ENCODE data around the gene CARMIL3.

CARMIL3 gene

GRCh38 chr14:24080888-24081738, 29.3 kb downstream of the CARMIL3 start:
- peak; percentile 85 for ATAC-seq
- TF ChIP-seq ESRRG (CRISPR knock-in tag; IDR thresholded peaks at IDR 0.05), result no peak
- TF ChIP-seq CSRNP3 (CRISPR knock-in tag; IDR thresholded peaks at IDR 0.05), result no peak
- no peak for TF ChIP-seq ISL1 (CRISPR knock-in tag; IDR thresholded peaks at IDR 0.05)
- no peak for TF ChIP-seq ARNTL (CRISPR knock-in tag; IDR thresholded peaks at IDR 0.05; ENCODE audit: borderline replicate concordance, low read depth)
- TF ChIP-seq TSHZ2 (CRISPR knock-in tag; IDR thresholded peaks at IDR 0.05), result no peak
- TF ChIP-seq OSR1 (CRISPR knock-in tag; IDR thresholded peaks at IDR 0.05), result no peak
- TF ChIP-seq ZNF8 (CRISPR knock-in tag; IDR thresholded peaks at IDR 0.05), result no peak
- no peak for TF ChIP-seq POU6F1 (CRISPR knock-in tag; IDR thresholded peaks at IDR 0.05; ENCODE audit: borderline replicate concordance, low read depth)
- no peak for TF ChIP-seq PPARA (CRISPR knock-in tag; IDR thresholded peaks at IDR 0.05; ENCODE audit: borderline replicate concordance)
- TF ChIP-seq ZFP3 (CRISPR knock-in tag; IDR thresholded peaks at IDR 0.05), result no peak
- no peak for TF ChIP-seq PATZ1 (CRISPR knock-in tag; IDR thresholded peaks at IDR 0.05; ENCODE audit: borderline replicate concordance)
- no peak for TF ChIP-seq ZNF70 (CRISPR knock-in tag; IDR thresholded peaks at IDR 0.05)
- no peak for TF ChIP-seq ZC3H10 (CRISPR knock-in tag; IDR thresholded peaks at IDR 0.05)
- TF ChIP-seq CSDC2 (CRISPR knock-in tag; IDR thresholded peaks at IDR 0.05), result no peak
- no peak for TF ChIP-seq GLIS3 (CRISPR knock-in tag; IDR thresholded peaks at IDR 0.05)
- TF ChIP-seq TOX (CRISPR knock-in tag; IDR thresholded peaks at IDR 0.05; ENCODE audit: borderline replicate concordance), result no peak
- TF ChIP-seq BACH2 (CRISPR knock-in tag; IDR thresholded peaks at IDR 0.05; ENCODE audit: borderline replicate concordance), result no peak
- no peak for TF ChIP-seq CREB5 (CRISPR knock-in tag; IDR thresholded peaks at IDR 0.05; ENCODE audit: low read depth)
- no peak for TF ChIP-seq ZNF565 (CRISPR knock-in tag; conservative IDR thresholded peaks at IDR 0.05; ENCODE audit: low read depth)
- no peak for TF ChIP-seq RARB (CRISPR knock-in tag; IDR thresholded peaks at IDR 0.05)

- no peak; the same call in 2 of the 3 replicates for ATAC-seq
- TF ChIP-seq PATZ1 (CRISPR knock-in tag; IDR thresholded peaks at IDR 0.05; ENCODE audit: borderline replicate concordance), result no peak
- TF ChIP-seq POU6F1 (CRISPR knock-in tag; IDR thresholded peaks at IDR 0.05; ENCODE audit: borderline replicate concordance, low read depth), result no peak
- no peak for TF ChIP-seq ZNF8 (CRISPR knock-in tag; IDR thresholded peaks at IDR 0.05)
- no peak for TF ChIP-seq OSR1 (CRISPR knock-in tag; IDR thresholded peaks at IDR 0.05)
- TF ChIP-seq ISL1 (CRISPR knock-in tag; IDR thresholded peaks at IDR 0.05), result no peak
- TF ChIP-seq ZC3H10 (CRISPR knock-in tag; IDR thresholded peaks at IDR 0.05), result no peak
- TF ChIP-seq TCF4 (CRISPR knock-in tag; IDR thresholded peaks at IDR 0.05; ENCODE audit: borderline replicate concordance), result no peak
- no peak for TF ChIP-seq TSHZ2 (CRISPR knock-in tag; IDR thresholded peaks at IDR 0.05)
These were observed 30.0 kb downstream of the CARMIL3 start for GRCh38 chr14:24081739-24082211.

Measured in SK-N-SH treated with all-trans-retinoic acid at 6 μM for 48 hours (cell line).